ENCODE measurements around the gene TIMM17A.

TIMM17A gene

GRCh38 chr1:201984446-201984845 lies 29.1 kb downstream of the TIMM17A start:
- DNase-seq: no peak

DNA sequence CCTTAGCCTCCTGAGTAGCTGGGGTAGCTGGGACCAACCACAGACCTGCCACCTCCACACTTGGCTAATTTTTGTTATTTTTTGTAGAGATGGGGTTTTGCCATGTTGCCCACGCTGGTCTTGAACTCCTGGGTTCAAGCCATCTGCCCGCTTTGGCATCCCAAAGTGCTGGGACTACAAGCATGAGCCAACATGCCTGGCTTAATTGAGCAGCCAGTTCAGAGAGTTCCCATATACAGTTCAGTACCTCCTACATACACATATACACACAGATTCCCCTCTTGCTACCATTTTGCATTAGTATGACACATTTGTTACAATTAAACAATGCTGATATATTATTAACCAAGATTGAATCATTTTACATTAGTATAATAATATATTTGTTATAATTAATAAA lies 30.1 kb downstream of the TIMM17A start:
- no peak for DNase-seq

DNA sequence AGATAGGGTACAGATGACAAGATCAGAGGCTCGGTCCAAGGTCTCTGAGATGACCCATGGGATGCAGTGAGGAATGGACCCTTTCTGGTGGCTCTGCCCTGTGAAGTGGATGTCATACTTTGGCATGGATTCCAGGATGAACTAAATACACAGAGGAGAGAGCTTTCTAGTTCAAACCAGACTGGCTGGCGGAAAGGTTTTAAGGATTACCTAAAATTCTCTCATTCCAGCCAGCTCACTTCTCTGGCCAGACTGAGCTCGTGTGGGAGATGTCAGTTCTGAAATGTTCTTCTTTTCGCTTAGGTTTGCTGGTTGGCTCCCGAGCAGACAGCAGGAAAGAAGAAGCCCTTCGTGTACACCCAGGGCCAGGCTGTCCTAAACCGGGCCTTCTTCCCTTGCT lies 33.3 kb downstream of the TIMM17A start:
- no peak for DNase-seq

DNA sequence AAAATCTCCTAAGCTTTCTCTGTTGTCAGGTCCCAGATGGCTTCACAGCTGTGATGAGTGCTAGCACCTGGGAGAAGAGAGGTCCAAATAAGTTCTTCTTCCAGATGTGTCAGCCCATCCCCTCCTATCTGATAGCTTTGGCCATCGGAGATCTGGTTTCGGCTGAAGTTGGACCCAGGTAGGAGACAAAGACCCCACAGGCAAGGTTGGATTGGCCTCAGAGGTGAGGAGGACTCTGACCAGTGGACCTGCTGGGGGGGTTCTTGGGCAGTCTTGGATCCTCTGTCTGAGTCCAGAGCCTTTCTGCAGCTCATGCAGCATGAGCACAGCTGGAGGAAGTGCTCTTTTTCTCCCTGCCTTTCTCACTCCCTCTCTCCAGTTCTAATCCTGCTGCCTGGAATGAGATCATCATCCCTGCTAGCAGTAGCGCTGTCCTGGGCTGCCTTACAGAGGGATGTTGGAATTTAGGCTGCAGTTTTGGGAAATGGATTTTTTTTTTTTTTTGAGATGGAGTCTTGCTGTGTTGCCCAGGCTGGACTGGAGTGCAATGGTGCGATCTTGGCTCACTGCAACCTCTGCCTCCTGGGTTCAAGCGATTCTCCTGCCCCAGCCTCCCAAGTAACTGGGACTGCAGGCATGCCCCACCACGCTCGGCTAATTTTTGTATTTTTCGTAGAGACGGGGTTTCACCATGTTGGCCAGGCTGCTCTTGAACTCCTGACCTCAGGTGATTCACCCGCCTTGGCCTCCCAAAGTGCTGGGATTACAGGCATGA lies 34.2 kb downstream of the TIMM17A start:
- no peak for DNase-seq

- no peak for DNase-seq
Observed at GRCh38 chr1:201990427-201990826, 35.1 kb downstream of the TIMM17A start.

- DNase-seq: no peak
Observed at GRCh38 chr1:201999625-202000238, 44.4 kb downstream of the TIMM17A start.

DNA sequence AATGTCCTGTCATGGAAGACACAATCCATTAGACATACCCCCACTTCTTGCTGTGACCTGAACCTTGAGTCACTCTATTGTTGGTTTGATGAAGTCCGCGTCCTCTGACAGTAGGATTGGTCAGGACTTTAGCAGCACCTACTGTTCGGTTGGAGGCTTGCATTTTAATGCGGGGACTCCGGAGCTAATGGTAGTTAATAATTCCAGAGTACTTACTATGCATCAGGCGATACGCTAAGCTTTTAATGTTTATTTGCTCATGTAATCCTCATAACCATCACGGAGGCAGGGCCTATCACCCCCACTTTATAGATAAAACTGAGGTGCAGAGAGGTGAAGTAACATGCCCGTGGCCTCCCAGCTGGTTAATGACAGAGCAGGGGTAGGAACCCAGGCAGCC lies 47.2 kb downstream of the TIMM17A start:
- DNase-seq: no peak

DNA sequence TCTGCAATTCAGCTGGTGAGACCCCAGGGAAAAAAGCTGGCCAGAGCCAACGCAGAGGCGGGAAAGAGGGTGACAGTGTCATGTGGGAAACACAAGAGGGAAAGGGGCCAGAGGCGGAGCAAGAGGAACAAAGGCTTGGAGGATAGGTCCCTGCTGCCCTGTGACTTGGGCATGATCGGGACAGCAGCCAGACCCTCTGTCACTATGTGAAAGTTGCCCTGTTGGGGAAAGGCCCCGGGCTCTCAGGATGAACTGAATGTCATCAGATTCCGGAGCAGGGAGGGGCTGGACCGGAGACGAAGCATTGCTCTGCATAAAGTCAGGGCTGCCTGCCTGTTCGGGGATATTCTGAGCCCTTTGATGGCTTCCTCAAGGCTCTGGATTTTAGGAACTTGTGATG lies 49.4 kb downstream of the TIMM17A start:
- DNase-seq: no peak

GRCh38 chr1:202005958-202006357 lies 50.7 kb downstream of the TIMM17A start:
- no peak for DNase-seq

DNA sequence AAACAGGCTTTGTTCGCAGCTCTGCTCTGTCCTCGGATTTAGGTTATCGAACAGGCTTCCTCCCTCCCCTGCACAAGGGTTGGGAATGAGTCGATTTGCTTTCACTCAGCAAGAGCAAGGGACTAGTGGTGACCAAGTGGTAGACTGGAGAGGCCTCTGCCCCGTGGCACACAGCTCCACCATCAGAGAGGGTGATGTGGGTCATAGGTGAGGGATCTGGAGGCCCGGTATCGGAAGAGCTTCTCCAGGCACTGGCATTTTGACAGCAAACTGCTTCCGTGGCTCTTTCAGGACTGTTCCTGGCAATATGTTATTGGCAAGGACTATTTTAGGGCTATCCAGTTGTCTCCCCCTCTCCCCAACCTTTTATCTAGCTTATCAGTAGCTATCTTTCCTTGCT lies 52.0 kb downstream of the TIMM17A start:
- DNase-seq: no peak

GRCh38 chr1:202007805-202008489 lies 52.6 kb downstream of the TIMM17A start:
- no peak for DNase-seq

- peak; percentile 59 for DNase-seq
Observed at GRCh38 chr1:202009326-202010179, 54.2 kb downstream of the TIMM17A start.

- no peak for DNase-seq
Observed at GRCh38 chr1:202010180-202011015, 55.1 kb downstream of the TIMM17A start, which contains the start of gene ELF3. Gene ELF3, plus strand, starts transcription at chr1:202010587. Its CDS starts 550 bp downstream, at chr1:202011137.

GRCh38 chr1:202011994-202012393 lies 56.7 kb downstream of the TIMM17A start:
- no peak for DNase-seq

DNA sequence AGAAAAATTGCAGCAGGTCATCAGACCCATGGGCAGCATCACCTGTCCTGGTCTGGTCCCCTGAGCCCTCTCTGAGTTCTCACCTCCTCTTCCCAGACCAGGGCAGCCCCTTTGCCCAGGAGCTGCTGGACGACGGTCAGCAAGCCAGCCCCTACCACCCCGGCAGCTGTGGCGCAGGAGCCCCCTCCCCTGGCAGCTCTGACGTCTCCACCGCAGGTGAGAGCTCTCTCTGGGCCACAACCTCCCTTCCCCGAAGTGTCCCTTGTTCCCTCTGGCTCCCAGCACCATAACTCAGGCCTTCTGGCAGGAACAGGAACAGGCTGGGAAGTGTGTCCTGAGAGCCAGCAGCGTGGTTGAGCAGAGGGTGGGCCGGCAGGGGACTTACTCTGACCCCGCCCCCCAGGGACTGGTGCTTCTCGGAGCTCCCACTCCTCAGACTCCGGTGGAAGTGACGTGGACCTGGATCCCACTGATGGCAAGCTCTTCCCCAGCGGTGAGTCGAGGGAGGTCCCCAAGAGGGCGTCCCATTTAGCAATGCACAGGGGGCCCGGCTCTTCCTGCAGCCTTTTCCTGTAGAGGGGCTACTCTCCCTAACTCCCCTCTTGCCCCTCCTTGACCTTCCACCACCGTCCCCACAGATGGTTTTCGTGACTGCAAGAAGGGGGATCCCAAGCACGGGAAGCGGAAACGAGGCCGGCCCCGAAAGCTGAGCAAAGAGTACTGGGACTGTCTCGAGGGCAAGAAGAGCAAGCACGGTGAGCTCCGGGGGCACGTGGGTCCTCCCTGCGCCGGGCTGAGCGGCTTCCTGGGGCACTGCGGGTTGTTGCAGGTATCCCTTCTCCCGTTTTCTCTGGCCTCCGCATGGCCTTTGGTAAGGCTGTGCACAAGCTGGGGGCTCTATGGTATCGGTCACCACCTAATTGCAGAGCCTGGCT lies 57.5 kb downstream of the TIMM17A start:
- DNase-seq: no peak

DNA sequence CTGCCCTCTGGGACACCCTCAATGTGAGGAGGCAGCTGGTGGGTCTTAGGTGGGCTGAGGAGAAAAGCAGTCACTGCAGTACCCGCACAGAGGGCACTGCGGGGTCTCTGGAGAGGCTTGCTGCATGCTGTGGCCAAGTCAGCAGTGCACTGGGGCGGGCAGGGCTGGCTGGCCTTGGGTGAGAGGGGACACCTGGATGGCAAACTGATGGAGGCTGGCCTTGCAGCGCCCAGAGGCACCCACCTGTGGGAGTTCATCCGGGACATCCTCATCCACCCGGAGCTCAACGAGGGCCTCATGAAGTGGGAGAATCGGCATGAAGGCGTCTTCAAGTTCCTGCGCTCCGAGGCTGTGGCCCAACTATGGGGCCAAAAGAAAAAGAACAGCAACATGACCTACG lies 58.3 kb downstream of the TIMM17A start:
- DNase-seq: no peak

- no peak for DNase-seq
Observed at GRCh38 chr1:202014060-202014459, 58.8 kb downstream of the TIMM17A start.

- no peak for DNase-seq
Observed at GRCh38 chr1:202014915-202015661, 59.8 kb downstream of the TIMM17A start.

DNA sequence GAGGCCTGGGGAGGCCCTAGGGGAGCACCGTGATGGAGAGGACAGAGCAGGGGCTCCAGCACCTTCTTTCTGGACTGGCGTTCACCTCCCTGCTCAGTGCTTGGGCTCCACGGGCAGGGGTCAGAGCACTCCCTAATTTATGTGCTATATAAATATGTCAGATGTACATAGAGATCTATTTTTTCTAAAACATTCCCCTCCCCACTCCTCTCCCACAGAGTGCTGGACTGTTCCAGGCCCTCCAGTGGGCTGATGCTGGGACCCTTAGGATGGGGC lies 60.3 kb downstream of the TIMM17A start:
- no peak for DNase-seq

Data from effector CD4-positive, alpha-beta T cell (primary cell).